Trophoblast cell (in vitro differentiated cells and primary cell): ENCODE data around the gene POC1B.

ENCODE experiments used
- DNase-seq, 2 donors: peaks; one replicate each; pipeline ENCODE4 v3.0.0-alpha.2; 2016
- H2AFZ ChIP-seq: 2 replicates; pipeline ENCODE4 v1.6.1; 2013; ENCODE audit warnings: low read length, moderate library complexity, mild to moderate bottlenecking; ENCODE audit not compliant: insufficient read depth, poor library complexity
- H2AK5ac ChIP-seq: 2 replicates; pipeline ENCODE4 v1.6.1; 2013; ENCODE audit warnings: mild to moderate bottlenecking, low read length
- H2BK120ac ChIP-seq: 2 replicates; pipeline ENCODE4 v1.6.1; 2013; ENCODE audit warnings: low read length, mild to moderate bottlenecking, moderate library complexity; ENCODE audit not compliant: insufficient read depth, poor library complexity
- H2BK12ac ChIP-seq: 2 replicates; pipeline ENCODE4 v1.6.1; 2013; ENCODE audit warnings: mild to moderate bottlenecking, low read length, moderate library complexity
- H2BK5ac ChIP-seq: 2 replicates; pipeline ENCODE4 v1.6.1; 2013; ENCODE audit warnings: low read length, low read depth, moderate library complexity, mild to moderate bottlenecking; ENCODE audit not compliant: poor library complexity
- H3K14ac ChIP-seq: 2 replicates; pipeline ENCODE4 v1.6.1; 2013; ENCODE audit warnings: mild to moderate bottlenecking, low read length
- H3K18ac ChIP-seq: 2 replicates; pipeline ENCODE4 v1.6.1; 2013; ENCODE audit warnings: mild to moderate bottlenecking, low read length
- H3K23ac ChIP-seq: 2 replicates; pipeline ENCODE4 v1.6.1; 2013; ENCODE audit warnings: low read length
- H3K27ac ChIP-seq: 2 replicates; pipeline ENCODE4 v1.5.1; 2013; ENCODE audit warnings: low read depth, mild to moderate bottlenecking, inconsistent platforms, low read length, moderate library complexity
- H3K27me3 ChIP-seq: 2 replicates; pipeline ENCODE4 v1.6.1; 2013; ENCODE audit warnings: inconsistent platforms, mild to moderate bottlenecking, low read length, moderate library complexity; ENCODE audit not compliant: insufficient read depth
- H3K36me3 ChIP-seq, 2 experiments: 1 replicate in 1 of 2; 2 replicates in 1 of 2; pipeline ENCODE4 v1.6.1; 2013; ENCODE audit warnings: low read length in 2 of 2, mild to moderate bottlenecking in 2 of 2, moderate library complexity in 1 of 2; ENCODE audit not compliant: insufficient read depth in 2 of 2, control insufficient read depth in 1 of 2
- H3K4ac ChIP-seq: 2 replicates; pipeline ENCODE4 v1.6.1; 2013; ENCODE audit warnings: low read depth, mild to moderate bottlenecking, low read length, moderate library complexity
- H3K4me1 ChIP-seq, 2 experiments: 1 replicate in 1 of 2; 2 replicates in 1 of 2; pipeline ENCODE4 v1.6.1; 2013; ENCODE audit warnings: low read length in 2 of 2, mild to moderate bottlenecking in 2 of 2, moderate library complexity in 1 of 2; ENCODE audit not compliant: insufficient read depth in 2 of 2, control insufficient read depth in 1 of 2
- H3K4me2 ChIP-seq: 2 replicates; pipeline ENCODE4 v1.6.1; 2013; ENCODE audit warnings: inconsistent platforms, mild to moderate bottlenecking, low read length, moderate library complexity
- H3K4me3 ChIP-seq: 2 replicates; pipeline ENCODE4 v1.5.1; 2013; ENCODE audit warnings: mild to moderate bottlenecking, low read depth, low read length, inconsistent platforms
- H3K79me1 ChIP-seq: one replicate; pipeline ENCODE4 v1.6.1; 2013; ENCODE audit warnings: low read length
- H3K79me2 ChIP-seq: 2 replicates; pipeline ENCODE4 v1.6.1; 2013; ENCODE audit warnings: low read length, mild to moderate bottlenecking; ENCODE audit not compliant: control insufficient read depth, insufficient read depth, poor library complexity
- H3K9ac ChIP-seq: 2 replicates; pipeline ENCODE4 v1.6.1; 2013; ENCODE audit warnings: mild to moderate bottlenecking, low read length
- H3K9me3 ChIP-seq: 2 replicates; pipeline ENCODE4 v1.6.1; 2013; ENCODE audit warnings: low read depth, mild to moderate bottlenecking, control low read depth, inconsistent platforms, low read length; ENCODE audit not compliant: insufficient read depth
- H4K12ac ChIP-seq: 2 replicates; pipeline ENCODE4 v1.6.1; 2013; ENCODE audit warnings: low read depth, mild to moderate bottlenecking, low read length, moderate library complexity
- H4K8ac ChIP-seq: 2 replicates; pipeline ENCODE4 v1.6.1; 2013; ENCODE audit warnings: low read depth, mild to moderate bottlenecking, low read length, moderate library complexity
- H4K91ac ChIP-seq: one replicate; pipeline ENCODE4 v1.6.1; 2013; ENCODE audit warnings: low read depth, mild to moderate bottlenecking, low read length, moderate library complexity
- WGBS: extraction: QIAGEN DNeasy Blood & Tissue Kit; methylation state at CpG from one replicate; pipeline ENCODE4 v1.1.7; 2013; ENCODE audit warnings: missing lambda C conversion rate; ENCODE audit not compliant: insufficient read length, insufficient coverage; ENCODE audit errors: extremely low coverage; 5-methylcytosine and 5-hydroxymethylcytosine counted together

Gene POC1B

DNA sequence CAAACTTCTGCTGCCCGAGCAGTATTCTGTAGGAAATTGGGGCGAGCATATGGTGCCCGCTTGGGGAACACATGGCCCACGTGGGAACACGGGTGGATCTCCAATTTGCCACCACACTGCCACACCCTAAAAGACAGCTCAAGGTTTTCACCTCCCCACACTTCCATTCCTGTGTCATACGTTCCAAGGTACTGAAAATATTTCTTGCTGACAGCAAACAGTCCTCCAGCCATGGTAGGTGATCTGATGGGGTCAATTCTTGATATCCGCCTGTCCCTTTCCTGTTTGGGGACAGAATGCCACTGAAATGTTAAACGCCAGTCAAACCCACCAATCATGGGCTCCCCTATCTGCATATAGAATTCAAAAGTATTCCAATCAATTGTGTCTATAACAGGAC lies 2.5 kb downstream of the POC1B start:
- Histone ChIP-seq H3K4me3 (no peak overlapping the region), H3K4ac (no peak overlapping the region), H3K23ac (no peak overlapping the region), H3K79me2 (peaks cover 4% of the 10 kb centered on the region), H4K12ac (no peak overlapping the region), H3K14ac (no peak overlapping the region), H2BK120ac (no peak overlapping the region), H3K18ac (no peak overlapping the region), H3K4me2 (no peak overlapping the region), H3K79me1 (peaks cover 9% of the 10 kb centered on the region), H3K36me3 (peaks cover 2 to 5% of the 10 kb centered on the region in 2 experiments), H2BK12ac (no peak overlapping the region), H3K4me1 (peaks cover 0 to 3% of the 10 kb centered on the region in 2 experiments), H3K9ac (no peak overlapping the region), H2BK5ac (no peak overlapping the region), H3K27ac (no peak overlapping the region), H2AFZ (no peak overlapping the region), H2AK5ac (no peak overlapping the region), H3K27me3 (no peaks in the 10 kb centered on the region), H4K91ac (no peak overlapping the region), H4K8ac (no peak overlapping the region), H3K9me3 (no peaks in the 10 kb centered on the region)
- DNase-seq = no peak
- no CpG with 5 or more reads among the region's 8 CpGs for WGBS

DNA sequence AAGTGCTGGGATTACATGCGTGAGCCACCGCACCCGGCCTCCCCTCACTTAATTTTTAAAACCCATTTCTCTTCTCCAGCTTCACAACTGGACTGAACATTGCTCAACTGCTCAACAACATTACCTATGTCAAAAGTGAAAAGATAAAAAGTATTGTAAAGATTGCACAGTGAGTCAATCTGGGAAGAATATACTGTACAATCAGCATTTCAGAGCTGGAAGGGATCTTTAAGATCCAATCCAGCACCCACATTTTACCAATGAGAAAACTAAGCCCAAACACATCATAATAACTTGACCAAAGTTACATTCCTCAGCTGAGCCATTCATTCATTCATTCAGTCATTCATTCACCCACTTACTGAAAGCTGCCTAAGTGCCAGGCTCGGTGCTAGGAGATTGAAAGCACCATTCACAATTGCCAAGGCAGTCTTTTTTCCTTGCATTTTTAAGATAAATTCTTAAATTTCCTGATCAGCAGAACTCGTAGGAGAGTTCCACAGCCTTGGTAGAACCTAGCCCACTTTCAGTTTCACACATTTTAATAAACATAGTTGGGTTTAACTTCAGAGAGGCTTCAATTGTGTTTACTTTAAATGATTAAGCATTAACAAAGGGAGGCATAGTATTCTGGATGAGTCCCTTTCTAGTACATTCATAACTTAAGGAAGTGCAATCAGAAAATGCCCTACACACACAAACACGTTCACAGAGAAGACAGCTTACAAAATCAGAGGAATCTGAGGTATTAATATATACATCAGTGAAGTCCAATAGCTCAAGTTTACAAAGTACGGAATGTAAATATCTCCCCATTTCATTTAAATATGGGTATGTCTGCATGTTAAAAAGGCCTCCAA lies 4.3 kb downstream of the POC1B start:
- H2AFZ ChIP-seq = no peak overlapping the region
- no peak for DNase-seq
- H3K79me1 ChIP-seq = peaks cover 9% of the 10 kb centered on the region
- H4K12ac ChIP-seq = no peak overlapping the region
- H3K14ac ChIP-seq = no peak overlapping the region
- H4K91ac ChIP-seq = no peak overlapping the region
- no peak overlapping the region for H3K4me3 ChIP-seq
- H3K4me2 ChIP-seq = no peak overlapping the region
- no peaks in the 10 kb centered on the region for H3K9me3 ChIP-seq
- H2BK120ac ChIP-seq = no peak overlapping the region
- H2AK5ac ChIP-seq = no peak overlapping the region
- H3K4me1 ChIP-seq = peaks cover 0 to 3% of the 10 kb centered on the region in 2 experiments
- no peak overlapping the region for H2BK5ac ChIP-seq
- H3K9ac ChIP-seq = no peak overlapping the region
- no peak overlapping the region for H4K8ac ChIP-seq
- H3K4ac ChIP-seq = no peak overlapping the region
- H3K18ac ChIP-seq = no peak overlapping the region
- peaks cover 4% of the 10 kb centered on the region for H3K79me2 ChIP-seq
- H3K23ac ChIP-seq = no peak overlapping the region
- WGBS = no CpG with 5 or more reads among the region's 7 CpGs
- H2BK12ac ChIP-seq = no peak overlapping the region
- no peaks in the 10 kb centered on the region for H3K27me3 ChIP-seq
- H3K36me3 ChIP-seq = peaks cover 2 to 5% of the 10 kb centered on the region in 2 experiments
- H3K27ac ChIP-seq = no peak overlapping the region

DNA sequence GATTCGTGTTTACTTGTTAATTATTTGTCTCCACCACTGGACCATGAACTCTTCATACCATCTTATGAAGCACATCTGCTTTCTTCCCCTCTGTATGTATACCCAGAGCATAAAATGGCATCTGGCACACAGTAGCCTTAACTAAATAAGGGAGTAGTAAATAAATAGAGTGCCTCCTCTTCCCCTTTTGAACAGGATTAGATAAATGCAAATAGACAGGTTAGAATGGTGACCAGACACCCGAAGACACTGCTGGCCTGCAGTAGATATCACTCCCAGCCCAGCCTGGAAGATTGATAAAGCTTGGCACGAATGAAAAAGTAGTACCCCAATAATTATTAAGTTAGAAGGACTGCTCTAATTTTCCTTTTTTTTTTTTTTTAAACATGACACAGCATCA lies 8.1 kb downstream of the POC1B start:
- H3K4me1 ChIP-seq = no peaks in the 10 kb centered on the region
- H2BK120ac ChIP-seq = no peak overlapping the region
- no peak overlapping the region for H3K18ac ChIP-seq
- no peaks in the 10 kb centered on the region for H3K27me3 ChIP-seq
- no peaks in the 10 kb centered on the region for H3K79me2 ChIP-seq
- no peak overlapping the region for H3K9ac ChIP-seq
- H4K91ac ChIP-seq = no peak overlapping the region
- H2AK5ac ChIP-seq = no peak overlapping the region
- no peak overlapping the region for H4K8ac ChIP-seq
- no peak overlapping the region for H3K14ac ChIP-seq
- no peaks in the 10 kb centered on the region for H3K36me3 ChIP-seq
- H3K79me1 ChIP-seq = no peaks in the 10 kb centered on the region
- H3K4me3 ChIP-seq = no peak overlapping the region
- no peak overlapping the region for H2BK12ac ChIP-seq
- H3K4ac ChIP-seq = no peak overlapping the region
- no peak overlapping the region for H3K4me2 ChIP-seq
- H2AFZ ChIP-seq = no peak overlapping the region
- no peak overlapping the region for H3K23ac ChIP-seq
- no peak overlapping the region for H2BK5ac ChIP-seq
- H4K12ac ChIP-seq = no peak overlapping the region
- no peaks in the 10 kb centered on the region for H3K9me3 ChIP-seq
- no peak for DNase-seq
- no peak overlapping the region for H3K27ac ChIP-seq
- WGBS = no CpG with 5 or more reads among the region's 3 CpGs

DNA sequence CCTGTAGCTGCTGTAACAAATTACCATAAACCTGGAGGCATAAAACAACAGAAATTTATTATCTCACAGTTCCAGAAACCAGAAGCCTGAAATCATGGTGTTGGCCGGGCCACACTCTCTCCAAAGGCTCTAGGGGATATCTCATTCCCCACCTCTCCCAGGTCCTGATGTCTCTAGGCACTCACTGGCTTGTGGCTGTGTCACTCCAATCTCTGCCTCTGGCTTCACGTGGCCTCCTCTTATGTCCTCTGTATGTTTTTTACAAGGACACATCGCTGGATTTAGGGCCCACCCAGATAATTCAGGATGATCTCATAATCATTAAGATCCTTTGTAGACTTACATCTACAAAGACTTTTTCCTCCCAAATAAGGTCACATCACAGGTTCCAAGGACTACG lies 9.2 kb downstream of the POC1B start:
- Histone ChIP-seq H3K79me1 (no peaks in the 10 kb centered on the region), H4K12ac (no peak overlapping the region), H2BK120ac (no peak overlapping the region), H2AFZ (no peak overlapping the region), H3K27ac (no peak overlapping the region), H3K79me2 (no peaks in the 10 kb centered on the region), H3K9me3 (no peaks in the 10 kb centered on the region), H3K23ac (no peak overlapping the region), H2AK5ac (no peak overlapping the region), H3K4me2 (no peak overlapping the region), H3K9ac (no peak overlapping the region), H3K4me3 (no peak overlapping the region), H3K14ac (no peak overlapping the region), H3K18ac (no peak overlapping the region), H4K91ac (no peak overlapping the region), H2BK5ac (no peak overlapping the region), H2BK12ac (no peak overlapping the region), H4K8ac (no peak overlapping the region), H3K27me3 (no peaks in the 10 kb centered on the region), H3K36me3 (no peaks in the 10 kb centered on the region), H3K4me1 (no peaks in the 10 kb centered on the region), H3K4ac (no peak overlapping the region)
- WGBS = no CpG with 5 or more reads among the region's 4 CpGs
- DNase-seq = no peak
